NCI-H1930 (cell line): ENCODE measurements around the gene PTPRZ1.

ENCODE experiments used
- DNase-seq, 2 experiments: peaks; one replicate each; lab custom pipeline; 2025; lab: John Stamatoyannopoulos, UW

The PTPRZ1 gene

GRCh38 chr7:121954803-121955202 lies 81.8 kb downstream of the PTPRZ1 start:
- no peak for DNase-seq

DNA sequence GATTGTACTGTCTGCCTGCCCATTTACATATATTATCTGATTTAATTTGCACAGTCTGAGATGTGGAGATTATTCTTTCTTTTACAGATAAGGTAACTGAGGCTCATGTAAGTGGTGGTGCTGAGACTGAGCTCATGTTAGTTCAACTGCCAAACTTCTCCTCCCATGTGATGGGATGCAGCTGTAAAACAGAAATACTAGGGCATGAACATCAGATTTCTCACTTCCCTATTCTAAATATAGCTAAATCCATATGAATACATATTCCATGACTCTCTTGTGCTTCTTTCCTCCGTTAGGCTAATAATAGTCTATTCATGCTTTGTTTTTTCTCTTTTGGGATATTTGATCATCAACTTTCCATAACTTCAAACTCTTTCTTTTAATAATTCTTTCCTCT lies 84.7 kb downstream of the PTPRZ1 start:
- DNase-seq: no peak

DNA sequence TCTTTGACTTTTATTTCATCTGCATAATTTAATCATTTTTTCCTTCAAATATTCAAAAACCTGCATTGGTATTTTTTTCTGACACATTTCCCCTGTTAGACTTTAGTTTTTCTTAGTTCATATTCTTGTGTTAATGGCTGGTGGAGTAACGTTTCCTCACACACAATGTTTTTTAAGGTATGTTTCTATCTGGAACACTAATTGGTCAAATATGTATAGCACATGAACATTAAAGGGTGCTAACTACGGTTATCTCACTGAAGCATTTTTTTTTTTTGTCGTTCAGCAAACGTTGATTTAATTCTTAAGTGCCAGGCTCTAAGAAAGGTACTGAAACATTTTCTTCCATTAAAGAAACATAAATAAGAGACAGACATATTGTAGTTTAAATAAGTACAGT lies 87.7 kb downstream of the PTPRZ1 start:
- DNase-seq: no peak

DNA sequence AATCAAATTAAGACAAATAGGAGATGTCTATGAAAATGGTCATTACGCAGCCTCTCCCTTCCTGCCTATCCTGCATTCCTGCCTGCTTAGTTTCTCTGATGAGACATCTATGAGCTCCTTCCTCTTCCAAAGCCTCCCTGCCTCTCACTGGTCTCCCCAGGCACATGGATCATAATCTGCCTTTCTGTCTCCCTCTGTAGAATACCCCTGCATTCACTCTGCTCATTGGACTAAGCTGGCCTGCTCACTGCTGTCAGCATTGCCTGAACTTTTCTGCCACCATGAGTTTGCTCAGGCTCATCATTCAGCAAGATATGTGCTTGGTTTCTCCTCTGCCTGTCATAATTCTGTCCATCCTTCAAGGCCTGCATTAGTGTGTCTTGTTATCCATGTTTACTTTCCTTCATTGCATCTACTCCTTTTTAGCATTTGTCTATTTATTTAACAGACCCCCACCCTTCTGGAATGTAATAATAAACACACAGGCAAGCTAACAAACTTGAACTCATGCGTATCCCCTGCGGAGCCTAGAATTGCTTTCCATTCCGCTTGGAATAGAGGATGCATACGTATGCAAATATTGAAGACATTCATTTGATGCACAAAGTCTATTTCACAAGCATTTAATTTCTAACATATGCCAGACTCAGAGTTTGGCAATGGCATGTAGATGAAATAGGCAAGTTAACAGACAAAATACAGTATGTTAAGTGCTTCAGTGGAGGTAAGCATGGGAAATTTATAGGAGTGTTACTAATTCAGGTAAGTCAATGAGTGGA lies 88.3 kb downstream of the PTPRZ1 start:
- DNase-seq: peak in 1 of 2 experiments; percentile 14

DNA sequence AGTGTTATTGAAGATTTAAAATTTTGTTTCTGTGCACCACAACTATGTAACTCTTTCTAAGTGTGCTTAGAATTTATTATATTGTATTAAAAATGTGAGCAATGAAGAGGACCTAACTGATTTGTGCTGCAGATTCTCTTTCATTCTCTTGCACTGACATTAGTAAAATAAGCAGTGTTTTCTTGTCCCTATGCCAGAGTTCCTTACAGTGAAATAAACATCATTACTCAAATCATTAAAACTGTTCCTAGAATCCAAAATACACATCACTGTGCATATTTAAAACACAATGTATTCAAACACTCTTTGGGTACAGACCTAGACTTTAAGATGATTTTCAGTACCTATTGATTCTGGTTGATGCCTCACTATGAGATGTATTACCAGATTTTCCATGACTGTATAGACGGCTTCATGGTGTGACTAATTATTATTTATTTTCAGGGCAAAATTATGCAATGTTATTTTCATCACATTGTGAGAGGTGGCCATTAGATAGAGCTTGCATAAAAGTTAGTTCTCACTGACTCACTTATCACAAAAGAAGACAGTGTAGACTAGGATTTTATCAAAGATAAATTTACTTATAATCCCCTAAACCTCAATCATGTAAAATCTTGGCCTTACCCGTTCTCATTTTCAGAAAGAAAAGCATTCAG lies 93.4 kb downstream of the PTPRZ1 start:
- no peak for DNase-seq

DNA sequence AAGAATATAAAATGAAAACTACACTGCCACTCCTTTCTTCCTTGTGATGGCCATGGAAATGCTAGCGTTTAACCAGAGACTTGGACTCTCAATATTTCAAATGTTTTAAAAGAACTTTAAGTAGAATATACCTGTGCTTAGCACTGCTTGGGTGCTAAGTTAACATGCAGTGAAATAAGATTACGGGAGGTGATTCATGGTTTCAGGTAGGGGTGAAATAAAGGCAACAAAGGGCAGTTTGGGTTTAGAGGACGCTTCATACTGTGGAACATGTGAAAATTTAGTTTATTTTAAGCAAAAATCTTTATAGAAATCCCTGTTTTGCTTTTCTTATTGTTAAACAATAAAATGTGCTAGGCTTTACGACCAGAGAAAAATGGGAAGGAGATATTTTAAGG lies 94.0 kb downstream of the PTPRZ1 start:
- no peak for DNase-seq

DNA sequence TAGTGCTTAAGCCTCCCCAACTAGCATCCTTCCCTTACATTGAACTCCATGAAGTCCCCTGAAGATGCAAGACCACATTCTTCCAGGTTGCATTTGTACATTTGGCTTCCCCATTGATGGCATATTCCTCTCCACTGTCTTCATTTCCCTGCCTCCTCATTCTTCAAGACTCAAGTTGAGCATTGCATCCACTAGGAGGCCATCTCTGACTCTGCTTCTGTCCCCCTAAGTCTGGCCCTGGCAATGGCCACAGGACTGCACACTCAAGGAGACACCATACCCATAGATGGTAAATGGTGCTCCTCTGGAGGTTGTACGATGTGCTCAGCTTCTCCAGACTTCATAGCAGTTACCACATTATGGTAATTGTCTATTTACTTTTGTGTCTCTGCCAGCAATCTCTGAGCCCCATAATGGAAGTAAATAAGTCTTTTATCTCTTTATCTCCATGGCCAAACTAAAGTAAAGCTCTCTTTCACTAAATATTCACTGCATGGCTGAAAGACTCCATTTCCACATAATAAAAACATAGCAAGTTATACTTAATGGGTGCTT lies 112.6 kb downstream of the PTPRZ1 start:
- DNase-seq: peak in 1 of 2 experiments; percentile 17

DNA sequence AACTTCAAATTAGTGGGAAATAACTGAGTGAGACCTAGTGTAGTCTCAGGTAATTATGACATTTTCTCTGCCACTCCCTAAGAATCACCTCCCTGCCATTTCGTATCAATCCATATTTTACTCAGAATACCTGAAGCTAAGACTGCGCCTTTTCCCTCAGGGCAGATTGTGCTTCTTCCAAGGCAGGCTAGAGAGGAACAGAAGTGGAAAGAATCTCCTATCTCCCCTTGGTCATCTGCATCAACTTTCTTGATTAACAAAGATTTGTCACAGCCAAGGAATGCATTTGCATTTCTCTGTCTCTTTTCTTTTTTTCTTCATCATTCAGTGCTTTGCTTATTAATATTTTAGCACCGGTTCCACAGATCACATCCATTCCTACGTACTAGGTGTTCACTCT lies 119.1 kb downstream of the PTPRZ1 start:
- DNase-seq: no peak

DNA sequence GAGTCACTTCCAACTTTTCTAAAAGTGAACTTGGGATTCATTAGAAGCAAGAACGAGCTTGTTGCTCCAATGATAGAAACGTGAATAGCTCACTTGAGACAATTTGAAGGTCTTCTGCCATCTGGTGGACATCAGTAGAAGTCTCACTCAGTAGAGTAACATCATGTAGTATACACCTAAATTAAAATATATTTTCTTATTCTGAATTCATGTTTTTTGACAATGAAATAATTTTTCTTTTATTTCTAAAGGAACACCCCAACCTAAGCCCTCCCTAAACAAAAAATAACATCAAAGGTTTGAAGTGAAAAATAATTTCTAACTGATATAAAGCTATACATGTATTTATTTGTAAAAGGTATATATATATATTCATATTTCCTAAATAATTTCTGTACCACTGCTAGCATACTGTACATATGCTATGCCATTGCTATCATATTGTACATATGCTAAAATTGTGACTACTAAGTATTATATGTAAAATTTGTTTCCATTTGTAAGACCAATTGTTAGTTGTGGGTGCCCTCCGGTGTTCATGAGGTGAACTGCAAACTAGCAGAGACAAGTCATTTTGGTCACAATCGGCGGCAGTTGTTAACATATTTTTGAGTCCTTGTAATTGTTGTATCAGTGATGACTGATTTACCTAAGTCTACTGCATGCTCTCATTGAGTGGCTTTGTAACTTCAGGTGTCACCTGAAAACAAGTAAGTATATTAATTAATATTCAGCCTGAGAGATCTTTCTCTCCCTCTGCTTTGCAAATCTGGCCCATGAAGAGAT lies 121.9 kb downstream of the PTPRZ1 start:
- peak; percentile 59 to 62 for DNase-seq

DNA sequence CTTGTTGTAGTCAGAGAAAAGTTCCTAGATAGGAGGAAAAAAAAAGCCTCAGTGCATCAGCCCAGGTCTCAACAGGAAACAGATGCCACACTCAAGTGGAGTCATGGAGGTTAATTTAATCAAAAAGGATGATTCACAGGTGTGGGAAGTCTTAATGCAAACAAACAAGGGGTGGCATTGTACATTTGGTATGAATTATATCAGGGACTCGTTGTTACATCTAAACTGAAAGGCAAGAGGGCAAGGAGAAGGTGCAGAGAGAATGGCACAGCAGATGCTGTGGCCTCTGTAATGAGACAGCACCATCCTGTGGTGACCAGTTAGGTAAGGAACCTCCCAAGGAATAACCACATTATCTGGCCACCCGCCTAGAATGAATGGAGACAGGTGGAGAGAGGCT lies 133.7 kb downstream of the PTPRZ1 start:
- DNase-seq: peak in 1 of 2 experiments; percentile 10

DNA sequence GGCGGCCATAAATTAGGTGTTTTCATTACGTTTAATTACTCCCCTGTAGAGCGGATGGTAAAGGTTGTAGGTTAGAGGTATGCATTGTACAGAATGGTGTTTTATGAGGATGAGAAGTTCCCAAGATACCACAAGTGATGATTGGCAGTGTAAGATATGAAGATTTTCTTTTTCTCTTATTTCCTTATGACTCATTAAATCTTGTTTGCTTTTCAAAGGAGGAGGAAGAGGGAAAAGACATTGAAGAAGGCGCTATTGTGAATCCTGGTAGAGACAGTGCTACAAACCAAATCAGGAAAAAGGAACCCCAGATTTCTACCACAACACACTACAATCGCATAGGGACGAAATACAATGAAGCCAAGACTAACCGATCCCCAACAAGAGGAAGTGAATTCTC lies 137.2 kb downstream of the PTPRZ1 start:
- DNase-seq: no peak

DNA sequence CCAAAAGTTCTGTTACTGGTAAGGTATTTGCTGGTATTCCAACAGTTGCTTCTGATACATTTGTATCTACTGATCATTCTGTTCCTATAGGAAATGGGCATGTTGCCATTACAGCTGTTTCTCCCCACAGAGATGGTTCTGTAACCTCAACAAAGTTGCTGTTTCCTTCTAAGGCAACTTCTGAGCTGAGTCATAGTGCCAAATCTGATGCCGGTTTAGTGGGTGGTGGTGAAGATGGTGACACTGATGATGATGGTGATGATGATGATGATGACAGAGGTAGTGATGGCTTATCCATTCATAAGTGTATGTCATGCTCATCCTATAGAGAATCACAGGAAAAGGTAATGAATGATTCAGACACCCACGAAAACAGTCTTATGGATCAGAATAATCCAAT lies 140.1 kb downstream of the PTPRZ1 start:
- no peak for DNase-seq

DNA sequence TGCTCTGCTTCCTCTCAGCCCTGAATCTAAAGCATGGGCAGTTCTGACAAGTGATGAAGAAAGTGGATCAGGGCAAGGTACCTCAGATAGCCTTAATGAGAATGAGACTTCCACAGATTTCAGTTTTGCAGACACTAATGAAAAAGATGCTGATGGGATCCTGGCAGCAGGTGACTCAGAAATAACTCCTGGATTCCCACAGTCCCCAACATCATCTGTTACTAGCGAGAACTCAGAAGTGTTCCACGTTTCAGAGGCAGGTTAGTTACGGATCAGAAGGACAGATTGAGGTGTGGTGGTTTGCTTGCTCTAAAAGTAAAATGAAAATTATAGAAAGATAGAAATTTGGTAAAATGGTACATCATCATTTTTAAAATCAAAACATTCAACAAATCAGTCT lies 140.7 kb downstream of the PTPRZ1 start:
- DNase-seq: no peak

DNA sequence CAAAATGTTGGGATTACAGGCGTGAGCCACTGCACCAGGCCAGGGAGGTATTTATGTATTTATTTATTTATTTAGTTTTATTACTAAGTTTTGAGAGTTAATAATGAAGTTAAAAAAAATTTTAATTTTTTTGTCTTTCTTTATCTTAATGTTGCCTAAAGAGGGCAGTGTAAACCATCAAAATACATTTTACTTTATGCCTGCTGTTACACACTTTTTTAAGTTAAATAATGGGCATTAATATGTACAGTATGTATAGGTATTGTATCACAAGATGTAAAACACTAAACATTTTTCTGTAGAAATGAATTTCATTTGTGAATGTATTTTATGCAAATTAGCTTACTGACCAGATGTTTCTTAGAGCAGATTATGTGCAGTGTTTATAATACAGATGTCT lies 141.7 kb downstream of the PTPRZ1 start:
- no peak for DNase-seq

GRCh38 chr7:122018032-122018431 lies 145.1 kb downstream of the PTPRZ1 start:
- DNase-seq: no peak

DNA sequence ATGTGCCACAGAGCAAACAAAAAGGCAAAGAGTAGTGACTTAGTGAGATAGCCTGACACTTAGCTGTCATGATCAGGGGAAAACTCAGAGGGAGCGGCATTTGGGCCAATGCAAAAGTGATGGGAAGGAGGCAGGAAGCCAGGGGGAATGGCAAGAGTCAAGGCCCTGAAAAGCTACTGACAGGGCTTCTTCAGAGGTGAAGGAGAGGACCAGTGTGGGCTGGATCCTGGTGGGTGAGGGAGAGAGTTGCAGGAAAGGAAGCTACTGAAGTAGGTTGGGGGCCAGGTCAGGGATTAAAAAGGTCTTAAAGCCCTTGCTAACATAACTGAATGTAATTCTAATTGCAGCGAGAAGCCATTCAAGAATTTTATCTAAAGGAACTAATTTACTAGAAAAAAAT lies 154.1 kb downstream of the PTPRZ1 start:
- DNase-seq: no peak

- DNase-seq: no peak
Observed at GRCh38 chr7:122033641-122034040, 160.7 kb downstream of the PTPRZ1 start.

GRCh38 chr7:122035876-122036275 lies 162.9 kb downstream of the PTPRZ1 start:
- no peak for DNase-seq

- no peak for DNase-seq
Observed at GRCh38 chr7:122038134-122038533, 165.2 kb downstream of the PTPRZ1 start.

- DNase-seq: no peak
Observed at GRCh38 chr7:122038904-122039303, 165.9 kb downstream of the PTPRZ1 start.

- DNase-seq: no peak
Observed at GRCh38 chr7:122040147-122040546, 167.2 kb downstream of the PTPRZ1 start.

DNA sequence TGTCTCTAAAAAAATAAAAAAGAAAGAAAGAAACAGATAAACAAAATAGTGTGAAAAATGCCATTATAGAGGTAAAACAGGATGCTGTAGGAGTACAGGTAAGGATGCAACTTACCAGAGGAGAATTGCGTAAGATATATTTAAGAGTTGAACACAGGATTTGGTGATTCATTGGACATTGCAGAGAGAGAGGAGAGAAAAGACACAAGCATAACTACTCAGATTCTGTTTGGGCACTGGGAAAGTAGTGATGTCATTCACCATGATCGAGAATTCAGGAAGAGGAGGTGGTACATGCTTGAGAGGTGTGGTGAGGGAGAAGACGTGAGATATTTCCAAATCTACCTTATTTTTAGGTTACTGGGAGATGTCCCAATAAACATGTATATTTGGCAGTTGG lies 173.4 kb downstream of the PTPRZ1 start:
- DNase-seq: no peak

DNA sequence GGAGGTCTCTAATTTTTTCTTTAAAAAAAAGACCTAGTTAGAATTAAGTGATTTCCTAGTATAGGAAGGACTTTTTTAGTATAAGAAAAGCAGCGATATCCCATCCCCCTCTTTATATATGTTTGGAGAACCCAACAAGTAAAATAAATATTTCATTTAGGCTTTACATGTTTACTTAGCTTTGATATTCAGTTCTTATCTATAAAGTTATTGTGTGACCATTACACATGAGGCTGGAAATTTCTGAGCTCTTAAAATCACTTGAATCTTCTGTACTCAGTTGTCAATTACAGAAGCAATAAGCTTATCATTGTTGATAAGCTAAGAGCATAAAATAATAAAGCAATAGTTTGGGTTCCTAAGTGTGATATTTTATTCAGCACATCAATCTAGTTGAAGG lies 181.4 kb downstream of the PTPRZ1 start:
- DNase-seq: no peak
